ENCODE measurements around the gene PPP1CA.

Gene PPP1CA

GRCh38 chr11:67366961-67367760 lies 34.5 kb downstream of the PPP1CA start:
- DNase-seq: no peak

- no peak for DNase-seq
These were observed 35.1 kb downstream of the PPP1CA start for GRCh38 chr11:67366546-67366945.

- DNase-seq: no peak
These were observed 35.8 kb downstream of the PPP1CA start for GRCh38 chr11:67365736-67366444.

- DNase-seq: no peak
These were observed 36.6 kb downstream of the PPP1CA start for GRCh38 chr11:67364783-67365722.

- DNase-seq: no peak
These were observed 37.5 kb downstream of the PPP1CA start for GRCh38 chr11:67364169-67364568.

GRCh38 chr11:67357831-67358670 lies 43.6 kb downstream of the PPP1CA start:
- no peak for DNase-seq

GRCh38 chr11:67356864-67357561 lies 44.6 kb downstream of the PPP1CA start:
- DNase-seq: no peak

- DNase-seq: no peak
These were observed 45.2 kb downstream of the PPP1CA start for GRCh38 chr11:67356387-67356863.

- DNase-seq: no peak
These were observed 45.8 kb downstream of the PPP1CA start for GRCh38 chr11:67355794-67356386.

- no peak for DNase-seq
These were observed 46.5 kb downstream of the PPP1CA start for GRCh38 chr11:67355023-67355793.

- DNase-seq: no peak
These were observed 47.3 kb downstream of the PPP1CA start for GRCh38 chr11:67354075-67355022.

GRCh38 chr11:67353317-67354074 lies 48.2 kb downstream of the PPP1CA start, which contains the start of gene POLD4:
Gene POLD4, minus strand, starts transcription at chr11:67353546. Its CDS starts 147 bp downstream, at chr11:67353399.
- no peak for DNase-seq

- DNase-seq: no peak
These were observed 48.9 kb downstream of the PPP1CA start for GRCh38 chr11:67352546-67353316.

GRCh38 chr11:67351275-67352005 lies 50.2 kb downstream of the PPP1CA start:
- DNase-seq: no peak

GRCh38 chr11:67349928-67350465 lies 51.7 kb downstream of the PPP1CA start:
- no peak for DNase-seq

- no peak for DNase-seq
These were observed 52.2 kb downstream of the PPP1CA start for GRCh38 chr11:67349457-67349856.
